GM12878 (cell line): ENCODE measurements around the gene SRSF9. TPM values are rescaled to one million over a fixed set of nuclear protein-coding genes. Genes with fewer than 3 reads are reported as not detected.

Source experiments
- ATF2 ChIP-seq: IDR thresholded peaks from 2 replicates; pipeline ENCODE4 v1.6.1; 2012; ENCODE audit warnings: low read length, inconsistent platforms
- ATF7 ChIP-seq: fragments of 450-650 bp; IDR thresholded peaks from 2 replicates; pipeline ENCODE4 v1.6.1; 2016; ENCODE audit warnings: low read depth, mild to moderate bottlenecking
- CBFB ChIP-seq: IDR thresholded peaks from 2 replicates; pipeline ENCODE4 v1.6.1; 2016; ENCODE audit warnings: antibody characterized with exemption, low read depth
- CREB1 ChIP-seq: IDR thresholded peaks from 2 replicates; pipeline ENCODE4 v1.6.1; 2012; ENCODE audit warnings: low read depth, mild to moderate bottlenecking, inconsistent platforms
- CREM ChIP-seq: IDR thresholded peaks from 2 replicates; pipeline ENCODE4 v1.6.1; 2014; ENCODE audit warnings: antibody characterized with exemption, low read depth
- E2F4 ChIP-seq: IDR thresholded peaks from 2 replicates; pipeline ENCODE4 v1.6.1; 2012; ENCODE audit warnings: low read depth, low read length, improper control_type of control experiment
- EED ChIP-seq: sonication (generic); IDR thresholded peaks from 2 replicates; pipeline ENCODE4 v1.6.1; 2016; ENCODE audit warnings: antibody characterized with exemption, low read depth
- ESRRA ChIP-seq: IDR thresholded peaks from 2 replicates; pipeline ENCODE4 v1.6.1; 2012; ENCODE audit warnings: mild to moderate bottlenecking, low read length, improper control_type of control experiment
- ETV6 ChIP-seq, 2 experiments: fragments of 450-650 bp in 1 of 2; IDR thresholded peaks in 1 of 2; conservative IDR thresholded peaks in 1 of 2; 2 replicates each; pipeline ENCODE4 v1.6.1; 2014; ENCODE audit warnings: antibody characterized with exemption in 1 of 2, borderline replicate concordance in 1 of 2, low read depth in 1 of 2, mild to moderate bottlenecking in 1 of 2, moderate library complexity in 1 of 2
- HDAC6 ChIP-seq: fragments of 200-600 bp; sonication (generic); IDR thresholded peaks from one replicate; pipeline ENCODE4 v1.8.0; 2017; ENCODE audit warnings: antibody characterized with exemption; ENCODE audit not compliant: unreplicated experiment
- JUNB ChIP-seq: IDR thresholded peaks from 2 replicates; pipeline ENCODE4 v1.6.1; 2016; ENCODE audit warnings: antibody characterized with exemption, mild to moderate bottlenecking
- MYB ChIP-seq: fragments of 150-350 bp; IDR thresholded peaks from 2 replicates; pipeline ENCODE4 v1.6.1; 2014; ENCODE audit warnings: mild to moderate bottlenecking, low read depth, low read length, borderline replicate concordance
- NBN ChIP-seq: fragments of 450-650 bp; IDR thresholded peaks from 2 replicates; pipeline ENCODE4 v1.6.1; 2016
- NFYA ChIP-seq: IDR thresholded peaks from 2 replicates; pipeline ENCODE4 v1.6.1; 2011; ENCODE audit warnings: low read depth, mild to moderate bottlenecking, low read length, improper control_type of control experiment, borderline replicate concordance
- POLR2AphosphoS2 ChIP-seq: IDR thresholded peaks from 2 replicates; pipeline ENCODE4 v1.6.1; 2011; ENCODE audit warnings: low read depth, mild to moderate bottlenecking, low read length, improper control_type of control experiment, moderate library complexity
- RAD21 ChIP-seq: IDR thresholded peaks from 2 replicates; pipeline ENCODE4 v1.6.1; 2011; ENCODE audit warnings: mild to moderate bottlenecking, low read depth, low read length, moderate library complexity; ENCODE audit not compliant: insufficient read depth
- RBBP5 ChIP-seq: fragments of 200-600 bp; sonication (generic); conservative IDR thresholded peaks from 2 replicates; pipeline ENCODE4 v1.6.1; 2016
- RCOR1 ChIP-seq: conservative IDR thresholded peaks from 2 replicates; pipeline ENCODE4 v1.6.1; 2012; ENCODE audit warnings: low read depth, low read length, improper control_type of control experiment
- SMC3 ChIP-seq: IDR thresholded peaks from 2 replicates; pipeline ENCODE4 v1.6.1; 2011; ENCODE audit warnings: low read length, improper control_type of control experiment, borderline replicate concordance
- TBL1XR1 ChIP-seq: IDR thresholded peaks from 2 replicates; pipeline ENCODE4 v1.6.1; 2012; ENCODE audit warnings: low read depth, low read length, improper control_type of control experiment
- ZBTB33 ChIP-seq: fragments of 450-650 bp; IDR thresholded peaks from 2 replicates; pipeline ENCODE4 v1.6.1; 2017; ENCODE audit warnings: mild to moderate bottlenecking
- ZNF24 ChIP-seq: fragments of 450-650 bp; IDR thresholded peaks from 2 replicates; pipeline ENCODE4 v1.6.1; 2017; ENCODE audit warnings: antibody characterized with exemption, mild to moderate bottlenecking
- ZZZ3 ChIP-seq: IDR thresholded peaks from 2 replicates; pipeline ENCODE4 v1.6.1; 2011; ENCODE audit warnings: low read depth; ENCODE audit not compliant: control insufficient read depth, insufficient read length
- polyA plus RNA-seq, 11 experiments: library from polyadenylated mRNA; depleted of rRNA in 4 of 11; unstranded in 6 of 11; stranded (reverse) in 5 of 11; fragments of >200 nt; fragmentation: Nextera tagmentation in 4 of 11; fragmentation: Illumina TruSeq in 1 of 11; extraction: Ambion mirVana in 4 of 11; extraction: Trizol in 1 of 11; gene quantifications; 1 replicate in 1 of 11; 2 replicates in 10 of 11; pipeline versions ENCODE4 v1.2.1 to v1.2.3, GENCODE V29; 2011 to 2016; ENCODE audit warnings: inconsistent platforms in 2 of 11, missing spikeins in 2 of 11, low read depth in 1 of 11
- total RNA-seq, 4 experiments: library from RNA; depleted of rRNA in 3 of 4; stranded (reverse); fragments of >200 nt in 3 of 4; fragmentation: Illumina TruSeq in 1 of 4; extraction: Trizol in 1 of 4; gene quantifications; 2 replicates each; pipeline versions ENCODE4 v1.2.1 to v1.2.3, GENCODE V29; 2013 to 2021
- TF ChIP-seq, protein P1 (sequence below): fragments of 450-650 bp; formaldehyde crosslinking; IDR thresholded peaks from 2 replicates; pipeline ENCODE4 v1.4.0; 2020; ENCODE audit warnings: mild to moderate bottlenecking, moderate library complexity

SRSF9 gene
- total and polyA plus RNA-seq, 10 of the 15 experiments (the other 5 are each of a cell fraction or from before 2014, with no cell fraction given): 56.2 to 510 (median 186) TPM

- TF ChIP-seq, protein P1, sequence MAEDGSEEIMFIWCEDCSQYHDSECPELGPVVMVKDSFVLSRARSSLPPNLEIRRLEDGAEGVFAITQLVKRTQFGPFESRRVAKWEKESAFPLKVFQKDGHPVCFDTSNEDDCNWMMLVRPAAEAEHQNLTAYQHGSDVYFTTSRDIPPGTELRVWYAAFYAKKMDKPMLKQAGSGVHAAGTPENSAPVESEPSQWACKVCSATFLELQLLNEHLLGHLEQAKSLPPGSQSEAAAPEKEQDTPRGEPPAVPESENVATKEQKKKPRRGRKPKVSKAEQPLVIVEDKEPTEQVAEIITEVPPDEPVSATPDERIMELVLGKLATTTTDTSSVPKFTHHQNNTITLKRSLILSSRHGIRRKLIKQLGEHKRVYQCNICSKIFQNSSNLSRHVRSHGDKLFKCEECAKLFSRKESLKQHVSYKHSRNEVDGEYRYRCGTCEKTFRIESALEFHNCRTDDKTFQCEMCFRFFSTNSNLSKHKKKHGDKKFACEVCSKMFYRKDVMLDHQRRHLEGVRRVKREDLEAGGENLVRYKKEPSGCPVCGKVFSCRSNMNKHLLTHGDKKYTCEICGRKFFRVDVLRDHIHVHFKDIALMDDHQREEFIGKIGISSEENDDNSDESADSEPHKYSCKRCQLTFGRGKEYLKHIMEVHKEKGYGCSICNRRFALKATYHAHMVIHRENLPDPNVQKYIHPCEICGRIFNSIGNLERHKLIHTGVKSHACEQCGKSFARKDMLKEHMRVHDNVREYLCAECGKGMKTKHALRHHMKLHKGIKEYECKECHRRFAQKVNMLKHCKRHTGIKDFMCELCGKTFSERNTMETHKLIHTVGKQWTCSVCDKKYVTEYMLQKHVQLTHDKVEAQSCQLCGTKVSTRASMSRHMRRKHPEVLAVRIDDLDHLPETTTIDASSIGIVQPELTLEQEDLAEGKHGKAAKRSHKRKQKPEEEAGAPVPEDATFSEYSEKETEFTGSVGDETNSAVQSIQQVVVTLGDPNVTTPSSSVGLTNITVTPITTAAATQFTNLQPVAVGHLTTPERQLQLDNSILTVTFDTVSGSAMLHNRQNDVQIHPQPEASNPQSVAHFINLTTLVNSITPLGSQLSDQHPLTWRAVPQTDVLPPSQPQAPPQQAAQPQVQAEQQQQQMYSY (CRISPR knock-in tag): no peak
- TF ChIP-seq E2F4 (no peak), ESRRA (no peak; the same call in none of the 2 replicates), ATF7 (peak; percentile 14; the same call in 1 of the 2 replicates), NFYA (no peak), ZNF24 (no peak), ZBTB33 (no peak), CBFB (peak; percentile 69), RBBP5 (no peak), TBL1XR1 (no peak), SMC3 (no peak), CREB1 (peak; percentile 53; the same call in 1 of the 2 replicates), HDAC6 (no peak), RCOR1 (no peak), ETV6 (conservative IDR thresholded peaks at IDR 0.05 in 1 of 2, IDR thresholded peaks at IDR 0.05 in 1 of 2; ENCODE audit: borderline replicate concordance in 1 of 2, low read depth in 1 of 2) (peak in 1 of 2 experiments; percentile 32; a peak in 1 of 4 replicates), NBN (no peak), JUNB (no peak), ZZZ3 (no peak), POLR2AphosphoS2 (peak; percentile 77; the same call in 1 of the 2 replicates), MYB (no peak), ATF2 (no peak), EED (no peak), CREM (no peak), RAD21 (no peak)
Measured at GRCh38 chr12:120437735-120438494, 31.6 kb downstream of the SRSF9 start, which contains the start of gene COX6A1 (continued).
